H1 (cell line): ENCODE results near the gene POGLUT2. TPM values are rescaled to one million over a fixed set of nuclear protein-coding genes. Genes with fewer than 3 reads are reported as not detected.

Experiments
- CTCF ChIA-PET: fragments of 300-600 bp; sonication (Branson Sonifier 250); formaldehyde crosslinking; loops from one replicate; lab custom pipeline; 2021; ENCODE audit not compliant: partially characterized antibody; lab: Charles Lee
- POLR2A ChIA-PET: fragments of 300-600 bp; sonication (Branson Sonifier 250); formaldehyde crosslinking; loops from one replicate; lab custom pipeline; 2021; ENCODE audit warnings: inconsistent platforms; ENCODE audit not compliant: partially characterized antibody; lab: Charles Lee
- DNase-seq, 2 experiments: peaks; one replicate each; pipeline versions ENCODE4 v3.0.0 to v3.0.0-alpha.2; 2010 to 2022; ENCODE audit warnings: low spot score in 2 of 2, low read depth in 1 of 2, mixed read lengths in 1 of 2
- FAIRE-seq: peaks from 2 replicates; lab custom pipeline; 2011; peaks lifted over from hg19 to GRCh38; lab: Jason Lieb, UNC
- H2AFZ ChIP-seq: 2 replicates; pipeline ENCODE4 v1.8.1; 2012; ENCODE audit warnings: low read length, inconsistent platforms
- H2AK5ac ChIP-seq: 2 replicates; pipeline ENCODE4 v1.6.1; 2013; ENCODE audit warnings: low read depth, low read length
- H2BK120ac ChIP-seq: replicated peaks from 2 replicates; pipeline ENCODE3; 2013; ENCODE audit warnings: low read depth, low read length, inconsistent platforms
- H2BK12ac ChIP-seq: 2 replicates; pipeline ENCODE4 v1.6.1; 2013; ENCODE audit warnings: low read depth, low read length
- H2BK15ac ChIP-seq: 2 replicates; pipeline ENCODE4 v1.6.1; 2013; ENCODE audit warnings: low read length
- H2BK20ac ChIP-seq: 2 replicates; pipeline ENCODE4 v1.6.1; 2013; ENCODE audit warnings: low read length
- H2BK5ac ChIP-seq: 2 replicates; pipeline ENCODE4 v1.6.1; 2013; ENCODE audit warnings: low read depth, low read length
- H3K14ac ChIP-seq: 2 replicates; pipeline ENCODE4 v1.6.1; 2013; ENCODE audit warnings: inconsistent platforms; ENCODE audit not compliant: insufficient read length
- H3K18ac ChIP-seq: 2 replicates; pipeline ENCODE4 v1.6.1; 2013; ENCODE audit warnings: low read length; ENCODE audit errors: extremely low read depth
- H3K23ac ChIP-seq: 2 replicates; pipeline ENCODE4 v1.6.1; 2013; ENCODE audit warnings: inconsistent platforms; ENCODE audit not compliant: insufficient read length
- H3K23me2 ChIP-seq: 2 replicates; pipeline ENCODE4 v1.6.1; 2013; ENCODE audit warnings: low read depth, low read length
- H3K27ac ChIP-seq: 2 replicates; pipeline ENCODE4 v1.6.1; 2011; ENCODE audit warnings: low read depth, low read length, inconsistent platforms
- H3K27me3 ChIP-seq, 4 experiments: replicated peaks in 1 of 4; 1 replicate in 1 of 4; 2 replicates in 3 of 4; pipeline versions ENCODE4 v1.6.1 to v1.8.1; 2011 to 2013; ENCODE audit warnings: low read length in 3 of 4, mild to moderate bottlenecking in 3 of 4, inconsistent platforms in 2 of 4, mixed read lengths in 2 of 4, moderate library complexity in 1 of 4; ENCODE audit not compliant: control insufficient read depth in 3 of 4, insufficient read depth in 3 of 4; ENCODE audit errors: extremely low read depth in 1 of 4
- H3K36me3 ChIP-seq, 4 experiments: 2 replicates each; pipeline versions ENCODE4 v1.6.1 to v1.8.1; 2011 to 2013; ENCODE audit warnings: mild to moderate bottlenecking in 4 of 4, low read length in 3 of 4, moderate library complexity in 2 of 4, control low read depth in 1 of 4, inconsistent platforms in 1 of 4; ENCODE audit not compliant: insufficient read depth in 4 of 4, control insufficient read depth in 2 of 4
- H3K4ac ChIP-seq: replicated peaks from 2 replicates; pipeline ENCODE3; 2013; ENCODE audit warnings: low read length, low read depth, mixed read lengths, inconsistent platforms; ENCODE audit not compliant: insufficient read length
- H3K4me1 ChIP-seq, 4 experiments: replicated peaks in 1 of 4; 1 replicate in 1 of 4; 2 replicates in 3 of 4; pipeline versions ENCODE4 v1.6.1 to v1.8.1; 2011 to 2013; ENCODE audit warnings: low read length in 3 of 4, inconsistent platforms in 2 of 4, mixed read lengths in 1 of 4; ENCODE audit not compliant: insufficient read depth in 4 of 4, control insufficient read depth in 3 of 4
- H3K4me2 ChIP-seq, 2 experiments: 2 replicates each; pipeline versions ENCODE4 v1.6.1 to v1.8.1; 2011 to 2013; ENCODE audit warnings: low read depth in 2 of 2, low read length in 2 of 2, control low read depth in 1 of 2, inconsistent platforms in 1 of 2, mild to moderate bottlenecking in 1 of 2; ENCODE audit not compliant: insufficient read depth in 1 of 2
- H3K4me3 ChIP-seq, 4 experiments: fragments of 200-600, 300-600 bp in 1 of 4; sonication (generic), shearing (Covaris generic), sonication (Bioruptor Twin) in 1 of 4; 2 replicates each; pipeline versions ENCODE4 v1.5.1 to v1.8.1; 2011 to 2016; ENCODE audit warnings: low read length in 4 of 4, low read depth in 3 of 4, control low read depth in 2 of 4, inconsistent platforms in 2 of 4, mild to moderate bottlenecking in 2 of 4, mixed read lengths in 1 of 4, moderate library complexity in 1 of 4; ENCODE audit not compliant: insufficient read depth in 2 of 4; ENCODE audit errors: extremely low read depth in 1 of 4
- H3K56ac ChIP-seq: replicated peaks from 2 replicates; pipeline ENCODE3; 2013; ENCODE audit warnings: low read depth, mild to moderate bottlenecking, mixed read lengths, low read length, inconsistent platforms; ENCODE audit not compliant: insufficient read length
- H3K79me1 ChIP-seq: 2 replicates; pipeline ENCODE4 v1.6.1; 2013; ENCODE audit warnings: low read depth, low read length, control low read depth
- H3K79me2 ChIP-seq, 2 experiments: 2 replicates each; pipeline versions ENCODE4 v1.6.1 to v1.8.1; 2012 to 2013; ENCODE audit warnings: low read length in 2 of 2, mild to moderate bottlenecking in 2 of 2, inconsistent platforms in 1 of 2; ENCODE audit not compliant: insufficient read depth in 2 of 2, control insufficient read depth in 1 of 2
- H3K9ac ChIP-seq, 4 experiments: replicated peaks in 1 of 4; 1 replicate in 1 of 4; 2 replicates in 3 of 4; pipeline versions ENCODE4 v1.6.1 to v1.8.1; 2011 to 2013; ENCODE audit warnings: low read depth in 3 of 4, low read length in 3 of 4, control low read depth in 2 of 4, mild to moderate bottlenecking in 2 of 4, moderate library complexity in 2 of 4, inconsistent platforms in 1 of 4; ENCODE audit errors: extremely low read depth in 1 of 4
- H3K9me3 ChIP-seq, 2 experiments: 2 replicates each; pipeline versions ENCODE4 v1.6.1 to v1.8.1; 2012 to 2013; ENCODE audit warnings: mild to moderate bottlenecking in 2 of 2, moderate library complexity in 2 of 2, control low read depth in 1 of 2, inconsistent platforms in 1 of 2, low read depth in 1 of 2, low read length in 1 of 2, mixed read lengths in 1 of 2; ENCODE audit not compliant: insufficient read depth in 2 of 2
- H4K20me1 ChIP-seq, 2 experiments: replicated peaks in 1 of 2; 2 replicates each; pipeline versions ENCODE3 to v1.8.1; 2011 to 2013; ENCODE audit warnings: inconsistent platforms in 2 of 2, low read length in 2 of 2, mild to moderate bottlenecking in 1 of 2; ENCODE audit not compliant: insufficient read depth in 2 of 2, control insufficient read depth in 1 of 2
- H4K5ac ChIP-seq: 2 replicates; pipeline ENCODE4 v1.6.1; 2013; ENCODE audit warnings: low read length, low read depth, mixed read lengths, inconsistent platforms; ENCODE audit not compliant: insufficient read length
- H4K8ac ChIP-seq: 2 replicates; pipeline ENCODE4 v1.8.0; 2013; ENCODE audit warnings: mild to moderate bottlenecking, moderate library complexity, low read length, inconsistent platforms; ENCODE audit not compliant: insufficient read depth; ENCODE audit errors: extremely low read depth
- H4K91ac ChIP-seq: replicated peaks from 2 replicates; pipeline ENCODE3; 2013; ENCODE audit warnings: low read length, mixed read lengths, inconsistent platforms; ENCODE audit not compliant: insufficient read length
- BACH1 ChIP-seq: IDR thresholded peaks from 2 replicates; pipeline ENCODE4 v1.6.1; 2012; ENCODE audit warnings: low read length, improper control_type of control experiment
- CBX5 ChIP-seq: fragments of 300-800, 300-1000 bp; sonication (generic); IDR thresholded peaks from 2 replicates; pipeline ENCODE4 v1.7.1; 2016; ENCODE audit warnings: antibody characterized with exemption, low read length, low read depth
- CBX8 ChIP-seq: fragments of 300-800, 300-1000 bp; sonication (generic); IDR thresholded peaks from 2 replicates; pipeline ENCODE4 v1.7.1; 2016; ENCODE audit warnings: low read depth, low read length, borderline replicate concordance
- CTBP2 ChIP-seq: IDR thresholded peaks from 2 replicates; pipeline ENCODE4 v1.7.0; 2011; ENCODE audit warnings: borderline replicate concordance, mild to moderate bottlenecking, moderate library complexity, mixed read lengths, low read length; ENCODE audit not compliant: insufficient read depth, insufficient read length
- EGR1 ChIP-seq: IDR thresholded peaks from 2 replicates; pipeline ENCODE4 v1.6.1; 2011; ENCODE audit warnings: low read depth, low read length, borderline replicate concordance
- KDM5A ChIP-seq: fragments of 200-600 bp; IDR thresholded peaks from 2 replicates; pipeline ENCODE4 v1.7.1; 2012; ENCODE audit warnings: mild to moderate bottlenecking, low read length, inconsistent platforms, mixed read lengths
- PHF8 ChIP-seq: fragments of 200-600 bp; sonication (generic); conservative IDR thresholded peaks from 2 replicates; pipeline ENCODE4 v1.7.1; 2012; ENCODE audit warnings: low read depth, mild to moderate bottlenecking, inconsistent platforms, low read length, moderate library complexity
- POU5F1 ChIP-seq: IDR thresholded peaks from 2 replicates; pipeline ENCODE4 v1.6.1; 2011; ENCODE audit warnings: low read depth, mild to moderate bottlenecking, low read length, moderate library complexity
- SP1 ChIP-seq: IDR thresholded peaks from 2 replicates; pipeline ENCODE4 v1.6.1; 2011; ENCODE audit warnings: low read depth, low read length
- SP2 ChIP-seq: IDR thresholded peaks from 2 replicates; pipeline ENCODE4 v1.6.1; 2012; ENCODE audit warnings: mild to moderate bottlenecking, low read length, inconsistent platforms
- SP4 ChIP-seq: IDR thresholded peaks from 2 replicates; pipeline ENCODE4 v1.6.1; 2012; ENCODE audit warnings: low read length, inconsistent platforms
- TAF7 ChIP-seq: optimal IDR thresholded peaks from 2 replicates; pipeline ENCODE3; 2011; ENCODE audit warnings: low read depth, mild to moderate bottlenecking, inconsistent platforms, low read length, moderate library complexity, borderline replicate concordance
- WGBS, 2 experiments: shearing (Covaris generic) in 1 of 2; methylation state at CpG; one replicate each; pipeline versions ENCODE4 v1.1.6 to v1.1.7; 2013 to 2015; ENCODE audit warnings: low lambda C conversion rate in 2 of 2, mixed read lengths in 2 of 2, inconsistent platforms in 1 of 2, low coverage in 1 of 2, missing lambda C conversion rate in 1 of 2; ENCODE audit not compliant: insufficient replicate concordance in 2 of 2, insufficient coverage in 1 of 2, insufficient read length in 1 of 2; ENCODE audit errors: extremely low coverage in 1 of 2, missing lambda C conversion rate in 1 of 2; 5-methylcytosine and 5-hydroxymethylcytosine counted together
- polyA plus RNA-seq, 7 experiments: library from polyadenylated mRNA; depleted of rRNA in 3 of 7; stranded (reverse) in 5 of 7; unstranded in 2 of 7; fragments of >200 nt in 5 of 7; fragments of 200-250 nt in 2 of 7; gene quantifications; 1 replicate in 5 of 7; 2 replicates in 1 of 7; 4 replicates in 1 of 7; pipeline versions ENCODE4 v1.2.1 to v1.2.3, GENCODE V29; 2011 to 2013; ENCODE audit warnings: missing spikeins in 2 of 7, mixed read lengths in 2 of 7
- total RNA-seq: library from RNA; stranded (reverse); fragmentation: NEBNext Ultra II Directional; extraction: Animal tissue kit (Norgen Biotek cat#: 25700); gene quantifications from 2 replicates; pipeline ENCODE4 v1.2.1, GENCODE V29; 2021
- TF ChIP-seq, protein P1 (sequence below), 3 experiments: IDR thresholded peaks; 1 replicate in 2 of 3; 2 replicates in 1 of 3; pipeline versions ENCODE4 v1.5.1 to v1.6.1; 2011; ENCODE audit warnings: low read length in 3 of 3, mild to moderate bottlenecking in 3 of 3, inconsistent platforms in 2 of 3, low read depth in 1 of 3, moderate library complexity in 1 of 3; ENCODE audit not compliant: insufficient read depth in 1 of 3; ENCODE audit errors: control extremely low read depth in 1 of 3

POGLUT2 gene
- total and polyA plus RNA-seq, 2 of the 8 experiments (the other 6 are each of a cell fraction or from before 2014, with no cell fraction given), result 9.9 to 22.3 TPM

DNA sequence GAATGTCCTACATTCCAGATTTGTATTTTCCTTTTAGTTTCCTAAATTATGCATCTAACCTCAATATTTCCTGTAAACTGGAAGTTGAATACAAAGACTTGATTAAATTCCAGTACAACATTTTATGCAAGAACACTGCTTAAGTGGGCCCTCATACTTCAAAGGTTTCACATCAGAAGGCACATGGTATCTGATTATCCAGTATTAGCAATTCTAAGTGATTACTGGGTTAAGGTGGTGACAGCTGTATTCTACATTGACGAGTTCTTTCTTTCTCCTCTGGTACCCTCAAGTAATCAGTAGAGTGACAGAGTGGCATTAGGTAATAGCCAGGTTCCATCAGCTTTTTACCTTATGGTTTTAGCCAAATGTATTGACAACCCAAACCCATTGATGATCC lies 18.5 kb upstream of the POGLUT2 start:
- no peak overlapping the region for H2BK20ac ChIP-seq
- 80% methylated on average over 1 of the region's 1 CpG; no CpG with 5 or more reads in 1 of the 2 experiments for WGBS, 2 experiments
- no peak overlapping the region for H4K91ac ChIP-seq
- ChIA-PET CTCF (no interaction called here), POLR2A (no interaction called here)
- no peaks in the 10 kb centered on the region for H3K27me3 ChIP-seq
- H3K79me1 ChIP-seq, result no peaks in the 10 kb centered on the region
- no peak overlapping the region for H3K18ac ChIP-seq
- no peaks in the 10 kb centered on the region for H3K79me2 ChIP-seq
- no peak overlapping the region for H3K23ac ChIP-seq
- DNase-seq (no peak), FAIRE-seq (no peak)
- no peaks in the 10 kb centered on the region for H3K36me3 ChIP-seq
- H3K4ac ChIP-seq, result no peak overlapping the region
- no peak overlapping the region for H2BK15ac ChIP-seq
- H2BK120ac ChIP-seq, result no peak overlapping the region
- no peak overlapping the region for H3K14ac ChIP-seq
- H4K20me1 ChIP-seq, result no peaks in the 10 kb centered on the region
- H3K9ac ChIP-seq, result no peak overlapping the region
- no peak overlapping the region for H3K4me2 ChIP-seq
- H4K8ac ChIP-seq, result no peak overlapping the region
- no peak overlapping the region for H2AK5ac ChIP-seq
- H3K27ac ChIP-seq, result no peak overlapping the region
- H4K5ac ChIP-seq, result no peak overlapping the region
- no peak overlapping the region for H3K56ac ChIP-seq
- H2BK12ac ChIP-seq, result no peak overlapping the region
- H3K23me2 ChIP-seq, result peaks cover 2% of the 10 kb centered on the region; the same call in 1 of the 2 replicates
- no peak overlapping the region for H2BK5ac ChIP-seq
- no peak overlapping the region for H2AFZ ChIP-seq
- H3K9me3 ChIP-seq, result no peaks in the 10 kb centered on the region
- H3K4me3 ChIP-seq, result no peak overlapping the region
- no peaks in the 10 kb centered on the region for H3K4me1 ChIP-seq
- TF ChIP-seq CBX8 (no peak), KDM5A (no peak), CTBP2 (no peak), EGR1 (no peak), SP2 (no peak), BACH1 (no peak), PHF8 (no peak), TAF7 (no peak), SP1 (no peak), POU5F1 (no peak), CBX5 (no peak), SP4 (no peak)
- TF ChIP-seq, protein P1, sequence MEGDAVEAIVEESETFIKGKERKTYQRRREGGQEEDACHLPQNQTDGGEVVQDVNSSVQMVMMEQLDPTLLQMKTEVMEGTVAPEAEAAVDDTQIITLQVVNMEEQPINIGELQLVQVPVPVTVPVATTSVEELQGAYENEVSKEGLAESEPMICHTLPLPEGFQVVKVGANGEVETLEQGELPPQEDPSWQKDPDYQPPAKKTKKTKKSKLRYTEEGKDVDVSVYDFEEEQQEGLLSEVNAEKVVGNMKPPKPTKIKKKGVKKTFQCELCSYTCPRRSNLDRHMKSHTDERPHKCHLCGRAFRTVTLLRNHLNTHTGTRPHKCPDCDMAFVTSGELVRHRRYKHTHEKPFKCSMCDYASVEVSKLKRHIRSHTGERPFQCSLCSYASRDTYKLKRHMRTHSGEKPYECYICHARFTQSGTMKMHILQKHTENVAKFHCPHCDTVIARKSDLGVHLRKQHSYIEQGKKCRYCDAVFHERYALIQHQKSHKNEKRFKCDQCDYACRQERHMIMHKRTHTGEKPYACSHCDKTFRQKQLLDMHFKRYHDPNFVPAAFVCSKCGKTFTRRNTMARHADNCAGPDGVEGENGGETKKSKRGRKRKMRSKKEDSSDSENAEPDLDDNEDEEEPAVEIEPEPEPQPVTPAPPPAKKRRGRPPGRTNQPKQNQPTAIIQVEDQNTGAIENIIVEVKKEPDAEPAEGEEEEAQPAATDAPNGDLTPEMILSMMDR (IDR thresholded peaks at IDR 0.05; ENCODE audit: control extremely low read depth in 1 of 3, insufficient read depth in 1 of 3, low read depth in 1 of 3, low read length in 3 of 3), result no peak
